ENCODE results near the gene PAGR1. TPM values are rescaled to one million over a fixed set of nuclear protein-coding genes. Genes with fewer than 3 reads are reported as not detected.
"Not testable (repeated sequence)": the region's sequence is repeated elsewhere in the genome, so short reads cannot be mapped to it uniquely, and the experiment has no call there.

Gene PAGR1
- total RNA-seq, 1 donor from 2014 or later, result 19.3 TPM

DNA sequence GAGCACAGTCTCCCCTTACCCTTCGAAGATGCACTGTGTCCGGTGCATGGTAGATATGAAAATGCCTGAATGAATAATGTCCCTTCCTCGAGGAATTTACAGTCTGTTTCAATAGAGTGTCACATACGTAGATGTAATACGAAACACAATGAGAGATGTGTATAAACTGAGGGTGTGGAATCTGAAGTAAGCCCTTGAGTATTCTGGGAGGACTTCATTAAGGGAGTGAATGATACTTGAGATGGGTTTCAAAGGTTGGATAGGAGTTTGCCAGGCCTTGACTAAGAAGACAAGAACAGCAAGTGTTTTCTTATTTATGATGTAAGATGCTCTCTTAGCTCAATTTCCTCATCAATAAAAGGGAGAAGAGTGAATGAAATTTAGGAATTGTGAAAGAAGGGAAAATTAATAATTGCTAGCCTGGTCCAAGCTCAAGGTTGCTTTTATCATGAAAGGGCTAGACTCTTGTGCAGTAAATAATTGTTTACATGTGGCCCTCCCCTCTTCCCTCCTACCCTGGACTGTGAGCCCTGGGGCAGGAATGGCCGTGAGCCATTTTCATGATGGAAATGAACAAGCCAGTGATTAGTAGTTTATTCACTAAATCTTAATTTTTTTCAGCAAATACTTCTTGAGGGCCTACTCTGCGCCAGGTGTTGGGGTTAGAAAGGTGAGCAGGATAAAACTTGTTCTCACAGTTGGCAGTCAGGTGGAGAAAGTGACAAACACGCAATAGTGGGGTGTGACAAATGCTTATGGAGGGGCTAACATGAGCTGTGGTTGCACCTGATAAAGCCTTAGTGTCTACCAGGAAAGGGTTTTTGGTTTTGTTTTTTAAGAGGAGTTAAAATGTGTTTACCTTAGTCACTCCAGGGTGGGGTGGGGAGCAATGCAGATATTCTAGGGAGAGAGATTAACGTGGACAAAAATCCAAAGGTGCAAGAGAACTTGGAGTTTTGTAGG lies 23.8 kb upstream of the PAGR1 start:
- DNase-seq, result no peak

DNA sequence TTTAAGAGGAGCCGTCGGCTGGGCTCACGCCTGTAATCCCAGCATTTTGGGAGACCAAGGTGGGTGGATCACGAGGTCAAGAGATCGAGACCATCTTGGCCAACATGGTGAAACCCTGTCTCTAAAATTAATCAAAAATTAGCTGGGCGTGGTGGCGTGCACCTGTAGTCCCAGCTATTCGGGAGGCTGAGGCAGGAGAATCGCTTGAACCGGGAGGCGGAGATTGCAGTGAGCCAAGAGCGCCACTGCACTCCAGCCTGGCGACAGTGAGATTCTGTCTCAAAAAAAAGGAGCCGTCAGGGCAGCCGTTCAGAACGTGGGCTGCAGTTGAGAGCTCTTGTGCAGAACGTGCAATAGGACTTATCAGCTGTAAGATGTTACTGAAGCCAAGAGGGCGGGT lies 22.8 kb upstream of the PAGR1 start:
- not testable (repeated sequence) for DNase-seq

DNA sequence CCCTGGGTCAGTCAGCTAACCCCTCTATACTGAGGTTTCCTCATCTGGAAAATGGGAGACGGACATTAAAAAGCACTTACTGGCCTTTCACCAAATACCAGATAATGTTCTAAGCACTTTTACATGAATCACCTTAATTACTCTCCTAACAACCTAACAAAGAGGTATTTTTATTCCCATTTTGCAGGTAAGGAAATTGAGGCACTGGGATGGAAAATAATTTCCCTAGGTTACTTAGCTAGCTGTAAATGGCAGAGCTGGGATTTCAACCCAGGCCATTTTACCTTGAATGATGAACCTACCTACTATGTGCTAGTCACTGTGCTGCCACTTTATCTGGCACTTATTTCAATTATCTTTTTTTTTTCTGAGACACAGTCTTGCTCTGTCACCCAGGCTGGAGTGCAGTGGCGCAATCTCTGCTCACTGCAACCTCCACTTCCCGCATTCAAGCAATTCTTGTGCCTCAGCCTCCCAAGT lies 21.7 kb upstream of the PAGR1 start:
- DNase-seq, result no peak

DNA sequence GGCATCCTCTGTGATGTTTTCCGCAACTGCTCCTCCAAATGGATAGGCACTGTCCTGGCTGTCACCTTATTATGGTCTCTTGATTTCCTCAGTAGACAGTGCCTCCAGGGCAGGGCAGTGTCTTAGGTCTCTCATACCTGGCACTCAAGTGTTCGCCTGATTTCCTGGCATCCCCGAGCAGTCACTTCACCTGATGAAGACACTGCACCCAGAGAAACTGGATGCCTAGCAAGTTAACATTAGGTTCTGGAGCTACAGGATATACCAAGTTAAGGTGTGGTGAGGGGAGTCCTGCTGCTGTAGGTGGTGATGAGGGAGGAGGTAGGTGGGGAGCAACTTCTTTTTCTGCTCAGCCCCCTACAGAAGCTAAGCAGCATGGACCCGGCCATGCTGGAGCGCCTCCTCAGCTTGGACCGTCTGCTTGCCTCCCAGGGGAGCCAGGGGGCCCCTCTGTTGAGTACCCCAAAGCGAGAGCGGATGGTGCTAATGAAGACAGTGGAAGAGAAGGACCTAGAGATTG lies 13.5 kb upstream of the PAGR1 start:
- DNase-seq, result no peak

DNA sequence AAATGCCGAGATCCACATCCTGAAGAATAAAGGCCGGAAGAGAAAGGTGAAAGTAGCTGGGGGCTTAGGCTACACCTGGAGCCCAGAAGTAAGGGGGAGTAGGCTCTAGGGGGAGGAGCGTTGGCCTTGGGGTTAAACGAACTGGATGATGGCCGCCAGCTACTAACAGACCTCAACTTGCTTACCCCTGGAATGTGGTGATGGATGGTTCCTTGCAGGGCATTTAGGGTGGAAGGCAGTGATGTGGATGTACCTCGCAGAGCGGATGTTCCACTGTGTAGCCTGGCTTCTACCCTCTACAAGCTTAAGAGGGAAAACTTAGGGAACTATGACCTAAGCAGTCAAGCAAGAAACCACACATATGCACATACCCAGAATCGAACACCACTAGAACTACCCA lies 11.9 kb upstream of the PAGR1 start:
- DNase-seq, result no peak

DNA sequence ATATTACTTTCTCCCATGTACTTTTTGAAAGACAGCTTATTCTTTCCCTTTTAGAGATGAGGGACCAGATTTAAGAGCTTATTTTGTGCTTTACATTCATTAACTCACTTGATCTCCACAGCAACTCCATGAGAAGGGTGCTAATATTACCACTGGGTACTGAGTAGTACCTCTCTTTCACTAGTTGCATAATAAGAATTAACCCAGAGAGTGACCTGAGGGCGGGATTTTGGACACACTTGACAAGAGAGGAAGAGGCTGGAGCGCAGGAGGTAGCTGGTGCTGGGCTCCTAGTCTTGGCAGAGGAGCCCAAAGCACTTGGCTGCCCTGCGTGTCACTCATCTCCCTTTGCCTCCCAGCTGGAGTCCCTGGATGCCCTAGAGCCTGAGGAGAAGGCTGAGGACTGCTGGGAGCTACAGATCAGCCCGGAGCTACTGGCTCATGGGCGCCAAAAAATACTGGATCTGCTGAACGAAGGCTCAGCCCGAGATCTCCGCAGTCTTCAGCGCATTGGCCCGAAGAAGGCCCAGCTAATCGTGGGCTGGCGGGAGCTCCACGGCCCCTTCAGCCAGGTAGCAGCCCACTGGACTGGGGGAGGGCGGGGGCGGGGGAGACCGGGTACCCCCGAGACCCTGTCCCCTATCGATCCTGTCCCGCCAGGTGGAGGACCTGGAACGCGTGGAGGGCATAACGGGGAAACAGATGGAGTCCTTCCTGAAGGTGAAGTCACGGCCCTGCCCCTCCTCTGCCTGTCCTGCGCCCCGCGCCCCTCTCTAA lies 11.3 kb upstream of the PAGR1 start:
- DNase-seq, result no peak

DNA sequence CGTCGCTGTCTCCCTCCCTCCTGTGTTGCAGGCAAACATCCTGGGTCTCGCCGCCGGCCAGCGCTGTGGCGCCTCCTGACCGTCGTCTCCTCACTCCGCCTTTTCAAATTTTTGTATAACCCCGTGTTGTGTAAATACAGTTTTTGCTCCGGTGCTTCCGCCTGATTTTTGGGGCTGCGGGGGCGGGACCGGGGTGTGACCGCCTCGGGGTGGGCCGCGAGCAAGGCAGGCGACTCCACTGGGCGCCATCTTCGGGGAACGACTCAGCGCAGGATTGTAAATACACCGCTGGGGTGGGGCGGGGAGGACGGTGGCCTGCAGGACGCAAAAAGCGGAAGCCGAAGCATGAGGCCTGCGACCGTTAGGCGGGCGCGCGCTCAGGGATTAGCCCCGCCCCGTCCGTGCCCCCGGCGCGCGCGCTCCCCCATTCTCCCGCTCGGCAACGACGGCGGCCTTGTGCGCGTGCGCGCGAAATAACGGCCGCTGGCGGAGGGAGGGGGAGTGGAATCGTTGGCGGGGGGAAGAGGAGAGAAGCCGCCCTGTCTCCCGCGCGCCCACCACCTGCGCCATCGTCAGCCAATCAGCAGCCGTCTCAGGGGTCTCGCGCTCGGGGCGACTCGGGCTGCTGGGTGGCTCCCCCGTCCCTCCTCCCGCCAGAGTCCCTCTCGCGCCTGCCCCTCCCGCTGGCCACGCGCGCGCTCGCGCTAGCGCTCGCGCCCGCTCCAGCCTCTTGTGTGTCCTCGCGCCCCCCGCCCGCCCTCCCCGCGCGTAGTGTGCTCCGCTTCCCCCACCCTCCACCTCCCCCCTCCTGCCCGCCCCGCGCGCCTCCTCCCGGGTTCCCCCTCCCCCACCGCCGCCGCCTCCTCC lies 10.5 kb upstream of the PAGR1 start:
- peak; percentile 99 for DNase-seq

DNA sequence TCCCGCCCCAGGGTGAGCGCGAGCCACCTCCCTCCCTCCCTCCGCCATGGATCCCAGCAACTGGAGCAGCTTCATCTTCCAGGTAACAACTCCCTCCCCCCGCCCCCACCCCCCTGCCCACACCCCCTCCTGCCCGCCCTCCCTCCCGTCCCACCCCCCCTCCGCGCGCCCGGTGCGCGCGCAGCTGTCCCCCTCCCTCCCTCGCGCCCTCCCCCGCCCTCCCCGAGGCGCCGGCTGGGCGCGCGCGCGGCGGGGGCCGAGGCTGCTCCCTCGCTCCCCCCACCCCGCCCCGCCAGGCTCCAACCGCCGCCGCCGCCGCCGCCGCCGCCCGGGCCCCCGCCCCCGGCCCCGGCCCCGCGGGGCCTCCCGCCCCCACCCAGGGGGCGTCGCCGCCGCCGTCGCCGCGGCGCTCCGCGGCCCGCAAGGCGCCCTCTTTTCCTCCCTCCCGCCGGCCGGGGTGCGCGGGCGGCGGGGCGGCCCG lies 9.8 kb upstream of the PAGR1 start, which contains the start of gene MAZ:
Gene MAZ, plus strand, starts transcription at position 431 of the 481 bp plus-strand sequence. CDS start 173 bp downstream, outside the sequence.
- peak; percentile 98 for DNase-seq

DNA sequence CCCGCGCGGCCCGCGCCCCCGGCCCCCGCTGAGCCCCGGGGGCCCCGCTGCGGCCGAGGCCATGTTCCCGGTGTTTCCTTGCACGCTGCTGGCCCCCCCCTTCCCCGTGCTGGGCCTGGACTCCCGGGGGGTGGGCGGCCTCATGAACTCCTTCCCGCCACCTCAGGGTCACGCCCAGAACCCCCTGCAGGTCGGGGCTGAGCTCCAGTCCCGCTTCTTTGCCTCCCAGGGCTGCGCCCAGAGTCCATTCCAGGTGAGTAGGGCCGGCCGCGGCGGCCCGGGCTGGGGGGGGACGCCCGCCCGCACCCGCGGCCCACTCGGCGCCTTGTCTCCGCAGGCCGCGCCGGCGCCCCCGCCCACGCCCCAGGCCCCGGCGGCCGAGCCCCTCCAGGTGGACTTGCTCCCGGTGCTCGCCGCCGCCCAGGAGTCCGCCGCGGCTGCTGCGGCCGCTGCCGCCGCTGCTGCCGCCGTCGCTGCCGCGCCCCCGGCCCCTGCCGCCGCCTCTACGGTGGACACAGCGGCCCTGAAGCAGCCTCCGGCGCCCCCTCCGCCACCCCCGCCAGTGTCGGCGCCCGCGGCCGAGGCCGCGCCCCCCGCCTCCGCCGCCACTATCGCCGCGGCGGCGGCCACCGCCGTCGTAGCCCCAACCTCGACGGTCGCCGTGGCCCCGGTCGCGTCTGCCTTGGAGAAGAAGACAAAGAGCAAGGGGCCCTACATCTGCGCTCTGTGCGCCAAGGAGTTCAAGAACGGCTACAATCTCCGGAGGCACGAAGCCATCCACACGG lies 9.1 kb upstream of the PAGR1 start:
- no peak for DNase-seq

DNA sequence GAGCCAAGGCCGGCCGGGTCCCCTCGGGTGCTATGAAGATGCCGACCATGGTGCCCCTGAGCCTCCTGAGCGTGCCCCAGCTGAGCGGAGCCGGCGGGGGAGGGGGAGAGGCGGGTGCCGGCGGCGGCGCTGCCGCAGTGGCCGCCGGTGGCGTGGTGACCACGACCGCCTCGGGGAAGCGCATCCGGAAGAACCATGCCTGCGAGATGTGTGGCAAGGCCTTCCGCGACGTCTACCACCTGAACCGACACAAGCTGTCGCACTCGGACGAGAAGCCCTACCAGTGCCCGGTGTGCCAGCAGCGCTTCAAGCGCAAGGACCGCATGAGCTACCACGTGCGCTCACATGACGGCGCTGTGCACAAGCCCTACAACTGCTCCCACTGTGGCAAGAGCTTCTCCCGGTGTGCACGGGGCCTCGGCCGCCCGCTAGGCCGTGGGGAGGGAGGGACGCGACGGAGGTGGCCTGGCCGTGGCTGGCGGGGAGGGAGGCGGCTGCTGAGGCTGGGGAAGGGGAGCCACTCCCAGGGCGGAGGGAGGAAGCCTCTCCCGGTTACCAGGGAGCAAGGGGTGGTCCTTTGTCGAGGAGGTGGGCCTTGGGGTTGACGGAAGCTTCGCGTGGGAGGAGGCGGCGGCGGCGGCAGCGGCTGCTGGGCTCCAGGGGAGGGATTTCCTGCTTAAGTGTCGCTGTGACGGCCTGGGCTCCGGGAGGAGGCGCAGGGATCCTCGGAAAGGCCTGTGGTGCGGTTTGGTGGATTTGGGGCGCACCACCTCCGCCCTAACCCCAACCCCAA lies 8.3 kb upstream of the PAGR1 start:
- peak; percentile 92 for DNase-seq

DNA sequence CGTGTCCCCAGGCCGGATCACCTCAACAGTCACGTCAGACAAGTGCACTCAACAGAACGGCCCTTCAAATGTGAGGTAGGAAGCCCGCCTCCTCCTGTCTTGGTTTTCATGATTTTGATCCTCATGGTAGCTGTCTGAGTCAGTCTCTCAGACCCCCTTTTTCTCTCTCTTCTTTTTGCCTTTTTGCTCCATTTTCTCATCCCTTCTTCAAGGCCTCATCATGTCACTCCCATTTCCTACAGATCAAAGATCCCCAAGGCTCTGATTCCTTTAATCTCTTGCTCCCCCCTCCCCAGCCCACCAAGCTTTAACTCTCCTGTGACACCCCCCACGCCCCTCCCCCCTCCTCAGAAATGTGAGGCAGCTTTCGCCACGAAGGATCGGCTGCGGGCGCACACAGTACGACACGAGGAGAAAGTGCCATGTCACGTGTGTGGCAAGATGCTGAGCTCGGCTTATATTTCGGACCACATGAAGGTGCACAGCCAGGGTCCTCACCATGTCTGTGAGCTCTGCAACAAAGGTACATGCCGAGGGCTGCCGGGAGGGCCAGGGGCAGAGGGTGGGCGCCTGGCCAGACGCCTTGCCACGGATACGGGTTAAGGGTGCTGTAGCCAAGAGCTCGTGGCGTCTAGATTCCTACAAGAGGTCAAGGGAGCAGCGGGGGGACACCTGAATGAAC lies 7.6 kb upstream of the PAGR1 start:
- no peak for DNase-seq

DNA sequence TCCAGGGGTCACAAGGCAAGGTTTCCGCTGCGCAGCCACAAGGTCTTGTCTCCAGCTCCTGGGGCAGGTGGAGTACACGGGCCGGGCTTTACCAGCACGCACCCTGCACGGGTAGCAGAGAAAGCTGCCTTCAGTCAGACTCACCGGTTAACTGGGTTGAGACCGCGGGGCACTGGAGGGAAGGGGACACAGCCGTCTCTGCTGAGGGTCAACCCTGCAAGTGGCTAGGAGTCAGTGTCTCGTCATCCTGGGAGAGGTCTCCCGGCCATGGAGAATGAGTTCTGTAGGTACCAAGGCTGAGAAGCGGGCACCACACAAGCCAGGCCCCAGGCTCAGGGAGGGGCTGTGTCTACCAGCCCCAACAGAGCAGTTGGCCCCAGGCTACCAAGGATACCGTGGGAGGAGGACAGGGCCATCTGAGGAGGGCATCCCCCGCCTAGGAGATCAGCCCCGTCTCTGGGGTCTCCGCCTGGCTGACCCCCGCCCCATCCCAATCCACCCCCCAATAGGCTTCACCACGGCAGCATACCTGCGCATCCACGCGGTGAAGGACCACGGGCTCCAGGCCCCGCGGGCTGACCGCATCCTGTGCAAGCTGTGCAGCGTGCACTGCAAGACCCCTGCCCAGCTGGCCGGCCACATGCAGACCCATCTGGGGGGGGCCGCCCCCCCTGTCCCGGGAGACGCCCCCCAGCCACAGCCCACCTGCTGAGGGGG lies 6.8 kb upstream of the PAGR1 start:
- no peak for DNase-seq

DNA sequence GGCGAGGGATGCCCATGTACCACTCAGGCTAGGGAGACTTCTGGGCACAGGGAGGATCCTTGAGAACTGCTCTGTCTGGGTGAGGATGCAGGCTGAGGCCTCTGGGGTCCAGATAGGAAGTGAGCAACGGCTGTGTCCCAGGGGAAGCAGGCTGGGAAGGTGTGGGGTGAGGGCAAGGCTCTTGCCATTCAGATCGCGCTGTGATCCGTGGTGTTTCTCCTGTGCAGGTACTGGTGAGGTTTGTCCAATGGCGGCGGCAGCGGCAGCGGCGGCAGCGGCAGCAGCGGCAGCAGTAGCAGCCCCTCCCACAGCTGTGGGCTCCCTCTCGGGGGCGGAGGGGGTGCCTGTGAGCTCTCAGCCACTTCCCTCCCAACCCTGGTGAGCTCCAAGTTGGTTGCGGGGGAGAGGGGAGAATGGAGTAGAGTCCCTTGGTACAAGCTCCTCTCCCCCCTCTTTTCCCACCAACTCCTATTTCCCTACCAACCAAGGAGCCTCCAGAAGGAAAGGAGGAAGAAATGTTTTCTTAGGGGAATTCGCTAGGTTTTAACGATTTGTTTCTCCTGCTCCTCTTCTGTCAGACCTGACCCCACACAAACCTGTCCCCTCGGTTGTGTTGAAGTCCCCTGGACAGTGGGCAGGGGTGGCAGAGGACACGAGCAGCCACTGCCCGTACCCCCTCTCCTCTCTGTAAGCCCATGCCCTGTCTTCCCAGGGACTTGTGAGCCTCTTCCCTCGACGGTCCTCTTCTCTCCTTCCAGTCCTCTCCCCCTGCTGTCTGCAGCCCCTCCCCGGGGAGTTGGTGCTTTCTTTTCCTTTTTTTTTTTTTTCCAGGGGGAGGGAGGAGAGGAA lies 5.9 kb upstream of the PAGR1 start:
- DNase-seq, result no peak

DNA sequence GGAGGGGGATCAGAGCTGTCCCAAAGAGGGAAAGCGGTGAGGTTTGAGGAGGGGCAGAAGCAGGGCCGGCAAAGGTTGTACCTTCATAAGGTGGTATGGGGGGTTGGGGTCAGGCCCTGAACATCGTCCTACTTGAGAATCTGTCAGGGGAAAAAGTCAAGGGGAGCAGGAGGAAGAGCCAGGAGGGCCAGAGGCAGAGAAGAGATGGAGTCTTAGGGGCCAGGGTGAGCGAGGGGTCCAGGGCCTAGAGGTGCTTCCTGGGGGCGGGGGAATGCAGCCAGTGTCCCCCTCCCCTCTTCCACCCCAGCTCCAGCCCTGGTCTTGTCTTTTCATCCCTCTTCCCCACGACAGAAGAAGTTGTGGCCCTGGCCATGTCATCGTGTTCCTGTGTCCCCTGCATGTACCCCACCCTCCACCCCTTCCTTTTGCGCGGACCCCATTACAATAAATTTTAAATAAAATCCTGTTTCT lies 5.2 kb upstream of the PAGR1 start:
- DNase-seq, result no peak

DNA sequence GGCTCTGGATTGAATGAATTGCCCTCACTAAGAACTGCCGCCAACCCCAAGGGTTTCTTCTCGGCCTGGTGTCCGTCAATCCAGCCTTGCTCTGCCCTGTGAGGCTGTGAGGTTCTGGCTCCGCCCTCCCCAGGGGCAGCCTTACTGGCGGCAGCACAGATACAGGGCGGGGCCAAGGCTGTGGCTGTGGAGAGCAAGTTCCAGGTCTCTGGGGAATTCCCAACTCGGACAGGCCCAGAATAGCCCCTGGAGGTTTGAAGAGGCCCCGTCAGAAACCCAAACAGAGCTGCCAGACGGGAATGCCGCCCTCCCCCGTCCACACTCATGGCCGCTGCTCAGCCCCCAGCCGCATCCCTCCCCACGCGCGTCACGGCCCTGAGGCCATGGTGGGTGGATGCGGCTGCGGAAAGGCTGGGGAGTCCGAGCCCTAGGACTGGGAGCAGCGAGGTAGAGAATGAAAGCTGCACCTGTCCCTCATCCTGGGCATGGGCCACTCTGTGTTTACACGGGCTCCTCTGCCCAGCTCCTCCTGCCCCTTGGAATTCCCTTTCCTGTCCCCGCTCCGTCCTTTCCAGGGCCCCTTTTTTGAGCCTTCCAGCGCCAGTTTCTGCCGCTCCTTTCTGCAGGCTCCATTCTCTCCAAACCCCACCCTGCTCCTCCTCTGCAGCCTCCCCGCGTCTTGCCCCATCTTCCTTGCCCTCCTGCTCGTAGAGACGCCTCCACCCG lies 4.6 kb upstream of the PAGR1 start:
- peak; percentile 77 for DNase-seq

DNA sequence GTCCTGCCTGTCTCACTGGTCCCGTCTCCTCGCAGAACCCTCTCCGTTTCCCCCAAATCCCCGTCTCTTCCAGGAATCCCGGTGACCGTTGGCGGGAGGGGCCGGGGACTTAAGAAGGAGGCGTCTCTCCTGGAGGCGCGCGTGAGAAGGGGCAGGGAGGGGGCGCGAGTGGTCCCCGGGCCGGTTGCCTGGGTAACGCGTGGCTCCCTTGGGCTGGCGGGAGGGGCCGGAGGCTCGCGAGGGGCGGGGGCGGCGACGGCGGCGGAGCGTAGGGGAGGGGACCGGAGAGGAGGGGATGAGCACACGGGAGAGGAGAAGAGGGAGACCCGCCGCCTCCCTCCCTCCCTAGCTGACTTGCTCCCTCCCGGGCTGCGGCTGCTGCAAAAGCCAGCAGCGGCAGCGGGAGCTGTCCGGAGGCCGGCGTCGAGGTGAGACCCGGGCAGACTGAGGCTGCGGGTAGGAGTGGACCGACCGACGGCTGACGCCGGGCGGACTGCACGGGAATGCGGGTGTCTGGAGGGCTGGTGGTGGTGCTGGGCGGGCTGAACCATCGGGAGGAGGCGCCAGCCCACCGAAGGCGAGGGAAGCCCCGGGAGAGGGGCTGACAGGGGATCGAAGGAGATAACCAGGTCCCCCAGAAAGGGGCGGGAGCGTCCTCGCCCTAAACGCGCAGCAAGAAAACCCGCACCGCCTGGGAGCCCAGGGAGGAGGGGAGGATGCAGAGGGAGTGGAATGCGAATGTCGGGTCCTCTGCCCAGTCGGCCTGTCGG lies 3.9 kb upstream of the PAGR1 start, which contains the start of gene PRRT2:
Gene PRRT2, plus strand, starts transcription at position 298 of the 770 bp plus-strand sequence. CDS start 862 bp downstream, outside the sequence.
- DNase-seq, result peak; percentile 71
